ENCODE data around the gene PRR23C. TPM values are rescaled to one million over a fixed set of nuclear protein-coding genes. Genes with fewer than 3 reads are reported as not detected.

The PRR23C gene
- total and polyA plus RNA-seq, 4 donors = not detected

DNA sequence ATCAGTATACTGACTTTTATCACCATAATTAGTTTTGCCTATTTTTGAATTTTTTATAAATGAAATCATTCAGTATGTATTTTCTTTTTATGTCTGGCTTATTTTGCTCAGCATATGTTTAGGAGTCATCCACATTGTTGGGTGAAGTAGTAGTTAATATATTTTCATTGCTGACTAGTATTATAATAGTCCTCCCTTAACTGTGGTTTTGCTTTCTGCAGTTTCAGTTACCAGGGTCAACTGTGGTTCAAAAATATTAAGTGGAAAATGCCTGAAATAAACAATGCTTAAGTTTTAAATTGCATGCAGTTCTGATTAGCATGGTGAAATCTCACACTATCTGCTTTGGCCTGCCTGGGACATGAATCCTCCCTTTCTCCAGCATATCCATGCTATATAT lies 39.5 kb upstream of the PRR23C start:
- Histone ChIP-seq H3K27ac (ENCODE audit: low read depth in 1 of 2, low read length in 2 of 2) (no peak overlapping the region), H3K27me3 (ENCODE audit: control insufficient read depth in 4 of 4, insufficient read depth in 4 of 4, low read length in 3 of 4) (no peaks in the 10 kb centered on the region), H3K9me3 (ENCODE audit: control insufficient read depth in 4 of 4, low read length in 3 of 4) (peaks cover 0 to 3% (median under 1%) of the 10 kb centered on the region in 4 donors), H3K9ac (ENCODE audit: low read depth in 1 of 2, low read length in 2 of 2) (no peak overlapping the region), H3K4me1 (ENCODE audit: control insufficient read depth in 4 of 4, insufficient read depth in 4 of 4, low read length in 3 of 4) (no peaks in the 10 kb centered on the region), H3K4me3 (ENCODE audit: low read depth in 1 of 3, low read length in 3 of 3) (no peak overlapping the region), H3K36me3 (ENCODE audit: control insufficient read depth in 4 of 4, insufficient read depth in 3 of 4, low read depth in 1 of 4, low read length in 3 of 4) (no peaks in the 10 kb centered on the region)
- DNase-seq (ENCODE audit: low spot score) = no peak
- TF ChIP-seq RXRA (IDR thresholded peaks at IDR 0.05) (no peak), JUND (IDR thresholded peaks at IDR 0.05) (no peak), HNF4A (conservative IDR thresholded peaks at IDR 0.05) (no peak), GABPA (IDR thresholded peaks at IDR 0.05 in 1 of 2, conservative IDR thresholded peaks at IDR 0.05 in 1 of 2) (no peak), HNF4G (IDR thresholded peaks at IDR 0.05) (no peak), EGR1 (IDR thresholded peaks at IDR 0.05; ENCODE audit: low read depth in 2 of 2) (no peak), FOXA1 (IDR thresholded peaks at IDR 0.05) (no peak), RAD21 (IDR thresholded peaks at IDR 0.05) (no peak), TAF1 (conservative IDR thresholded peaks at IDR 0.05) (no peak), NR2F2 (IDR thresholded peaks at IDR 0.05) (no peak), FOXA2 (IDR thresholded peaks at IDR 0.05) (no peak), YY1 (IDR thresholded peaks at IDR 0.05) (no peak), SP1 (IDR thresholded peaks at IDR 0.05) (no peak)
- TF ChIP-seq, protein P1, sequence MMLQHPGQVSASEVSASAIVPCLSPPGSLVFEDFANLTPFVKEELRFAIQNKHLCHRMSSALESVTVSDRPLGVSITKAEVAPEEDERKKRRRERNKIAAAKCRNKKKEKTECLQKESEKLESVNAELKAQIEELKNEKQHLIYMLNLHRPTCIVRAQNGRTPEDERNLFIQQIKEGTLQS (IDR thresholded peaks at IDR 0.05) = no peak
- TF ChIP-seq, protein P2, sequence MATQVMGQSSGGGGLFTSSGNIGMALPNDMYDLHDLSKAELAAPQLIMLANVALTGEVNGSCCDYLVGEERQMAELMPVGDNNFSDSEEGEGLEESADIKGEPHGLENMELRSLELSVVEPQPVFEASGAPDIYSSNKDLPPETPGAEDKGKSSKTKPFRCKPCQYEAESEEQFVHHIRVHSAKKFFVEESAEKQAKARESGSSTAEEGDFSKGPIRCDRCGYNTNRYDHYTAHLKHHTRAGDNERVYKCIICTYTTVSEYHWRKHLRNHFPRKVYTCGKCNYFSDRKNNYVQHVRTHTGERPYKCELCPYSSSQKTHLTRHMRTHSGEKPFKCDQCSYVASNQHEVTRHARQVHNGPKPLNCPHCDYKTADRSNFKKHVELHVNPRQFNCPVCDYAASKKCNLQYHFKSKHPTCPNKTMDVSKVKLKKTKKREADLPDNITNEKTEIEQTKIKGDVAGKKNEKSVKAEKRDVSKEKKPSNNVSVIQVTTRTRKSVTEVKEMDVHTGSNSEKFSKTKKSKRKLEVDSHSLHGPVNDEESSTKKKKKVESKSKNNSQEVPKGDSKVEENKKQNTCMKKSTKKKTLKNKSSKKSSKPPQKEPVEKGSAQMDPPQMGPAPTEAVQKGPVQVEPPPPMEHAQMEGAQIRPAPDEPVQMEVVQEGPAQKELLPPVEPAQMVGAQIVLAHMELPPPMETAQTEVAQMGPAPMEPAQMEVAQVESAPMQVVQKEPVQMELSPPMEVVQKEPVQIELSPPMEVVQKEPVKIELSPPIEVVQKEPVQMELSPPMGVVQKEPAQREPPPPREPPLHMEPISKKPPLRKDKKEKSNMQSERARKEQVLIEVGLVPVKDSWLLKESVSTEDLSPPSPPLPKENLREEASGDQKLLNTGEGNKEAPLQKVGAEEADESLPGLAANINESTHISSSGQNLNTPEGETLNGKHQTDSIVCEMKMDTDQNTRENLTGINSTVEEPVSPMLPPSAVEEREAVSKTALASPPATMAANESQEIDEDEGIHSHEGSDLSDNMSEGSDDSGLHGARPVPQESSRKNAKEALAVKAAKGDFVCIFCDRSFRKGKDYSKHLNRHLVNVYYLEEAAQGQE (IDR thresholded peaks at IDR 0.05) = no peak
- TF ChIP-seq, protein P3, sequence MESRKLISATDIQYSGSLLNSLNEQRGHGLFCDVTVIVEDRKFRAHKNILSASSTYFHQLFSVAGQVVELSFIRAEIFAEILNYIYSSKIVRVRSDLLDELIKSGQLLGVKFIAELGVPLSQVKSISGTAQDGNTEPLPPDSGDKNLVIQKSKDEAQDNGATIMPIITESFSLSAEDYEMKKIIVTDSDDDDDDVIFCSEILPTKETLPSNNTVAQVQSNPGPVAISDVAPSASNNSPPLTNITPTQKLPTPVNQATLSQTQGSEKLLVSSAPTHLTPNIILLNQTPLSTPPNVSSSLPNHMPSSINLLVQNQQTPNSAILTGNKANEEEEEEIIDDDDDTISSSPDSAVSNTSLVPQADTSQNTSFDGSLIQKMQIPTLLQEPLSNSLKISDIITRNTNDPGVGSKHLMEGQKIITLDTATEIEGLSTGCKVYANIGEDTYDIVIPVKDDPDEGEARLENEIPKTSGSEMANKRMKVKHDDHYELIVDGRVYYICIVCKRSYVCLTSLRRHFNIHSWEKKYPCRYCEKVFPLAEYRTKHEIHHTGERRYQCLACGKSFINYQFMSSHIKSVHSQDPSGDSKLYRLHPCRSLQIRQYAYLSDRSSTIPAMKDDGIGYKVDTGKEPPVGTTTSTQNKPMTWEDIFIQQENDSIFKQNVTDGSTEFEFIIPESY (IDR thresholded peaks at IDR 0.05) = no peak
- TF ChIP-seq, protein P4, sequence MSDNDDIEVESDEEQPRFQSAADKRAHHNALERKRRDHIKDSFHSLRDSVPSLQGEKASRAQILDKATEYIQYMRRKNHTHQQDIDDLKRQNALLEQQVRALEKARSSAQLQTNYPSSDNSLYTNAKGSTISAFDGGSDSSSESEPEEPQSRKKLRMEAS (IDR thresholded peaks at IDR 0.05) = no peak

DNA sequence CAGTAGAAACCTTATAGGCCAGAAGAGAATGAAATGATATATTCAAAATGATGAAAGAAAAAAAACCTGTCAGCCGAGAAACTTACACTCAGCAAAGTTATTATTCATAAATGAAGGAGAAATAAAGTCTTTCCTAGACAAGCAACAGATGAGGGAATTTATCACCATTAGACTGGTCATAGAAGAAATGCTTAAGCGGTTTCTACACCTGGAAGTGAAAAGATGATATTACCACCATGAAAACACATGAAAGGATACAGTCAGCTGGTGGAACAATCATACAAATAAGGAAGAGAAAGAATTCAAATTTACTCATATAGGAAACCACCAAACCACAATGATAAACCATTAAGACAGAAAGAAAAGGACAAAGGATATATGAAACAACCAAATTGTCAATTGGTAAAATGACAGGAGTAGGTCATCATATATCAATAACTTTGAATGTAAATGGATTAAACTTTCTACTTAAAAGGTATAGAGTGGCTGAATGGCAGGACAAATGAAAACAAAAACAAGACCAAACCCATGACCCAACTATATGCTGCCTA lies 29.9 kb upstream of the PRR23C start:
- Histone ChIP-seq H3K9ac (ENCODE audit: low read depth in 1 of 2, low read length in 2 of 2) (no peak overlapping the region), H3K27ac (ENCODE audit: low read depth in 1 of 2, low read length in 2 of 2) (no peak overlapping the region), H3K27me3 (ENCODE audit: control insufficient read depth in 4 of 4, insufficient read depth in 4 of 4, low read length in 3 of 4) (no peaks in the 10 kb centered on the region), H3K9me3 (ENCODE audit: control insufficient read depth in 4 of 4, low read length in 3 of 4) (peaks cover 0 to 7% (median 1%) of the 10 kb centered on the region in 4 donors), H3K4me3 (ENCODE audit: low read depth in 1 of 3, low read length in 3 of 3) (no peak overlapping the region), H3K36me3 (ENCODE audit: control insufficient read depth in 4 of 4, insufficient read depth in 3 of 4, low read depth in 1 of 4, low read length in 3 of 4) (no peaks in the 10 kb centered on the region), H3K4me1 (ENCODE audit: control insufficient read depth in 4 of 4, insufficient read depth in 4 of 4, low read length in 3 of 4) (no peaks in the 10 kb centered on the region)
- whole genome bisulfite sequencing = 77% methylated on average over 2 of the region's 2 CpGs
- no peak for TF ChIP-seq HNF4A (conservative IDR thresholded peaks at IDR 0.05)
- TF ChIP-seq, protein P1 (IDR thresholded peaks at IDR 0.05) = no peak
- TF ChIP-seq, protein P5, sequence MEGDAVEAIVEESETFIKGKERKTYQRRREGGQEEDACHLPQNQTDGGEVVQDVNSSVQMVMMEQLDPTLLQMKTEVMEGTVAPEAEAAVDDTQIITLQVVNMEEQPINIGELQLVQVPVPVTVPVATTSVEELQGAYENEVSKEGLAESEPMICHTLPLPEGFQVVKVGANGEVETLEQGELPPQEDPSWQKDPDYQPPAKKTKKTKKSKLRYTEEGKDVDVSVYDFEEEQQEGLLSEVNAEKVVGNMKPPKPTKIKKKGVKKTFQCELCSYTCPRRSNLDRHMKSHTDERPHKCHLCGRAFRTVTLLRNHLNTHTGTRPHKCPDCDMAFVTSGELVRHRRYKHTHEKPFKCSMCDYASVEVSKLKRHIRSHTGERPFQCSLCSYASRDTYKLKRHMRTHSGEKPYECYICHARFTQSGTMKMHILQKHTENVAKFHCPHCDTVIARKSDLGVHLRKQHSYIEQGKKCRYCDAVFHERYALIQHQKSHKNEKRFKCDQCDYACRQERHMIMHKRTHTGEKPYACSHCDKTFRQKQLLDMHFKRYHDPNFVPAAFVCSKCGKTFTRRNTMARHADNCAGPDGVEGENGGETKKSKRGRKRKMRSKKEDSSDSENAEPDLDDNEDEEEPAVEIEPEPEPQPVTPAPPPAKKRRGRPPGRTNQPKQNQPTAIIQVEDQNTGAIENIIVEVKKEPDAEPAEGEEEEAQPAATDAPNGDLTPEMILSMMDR (IDR thresholded peaks at IDR 0.05; ENCODE audit: low read depth, low read length, missing input control) = no peak
- TF ChIP-seq TAF1 (conservative IDR thresholded peaks at IDR 0.05) = no peak
- TF ChIP-seq YY1 (IDR thresholded peaks at IDR 0.05) = no peak
- no peak for TF ChIP-seq EGR1 (IDR thresholded peaks at IDR 0.05; ENCODE audit: low read depth in 2 of 2)
- no peak for TF ChIP-seq FOXA2 (IDR thresholded peaks at IDR 0.05)
- TF ChIP-seq, protein P3 (IDR thresholded peaks at IDR 0.05) = no peak
- TF ChIP-seq RAD21 (IDR thresholded peaks at IDR 0.05) = no peak
- no peak for TF ChIP-seq JUND (IDR thresholded peaks at IDR 0.05)
- no peak for TF ChIP-seq SP1 (IDR thresholded peaks at IDR 0.05)
- no peak for TF ChIP-seq NR2F2 (IDR thresholded peaks at IDR 0.05)
- TF ChIP-seq, protein P4 (IDR thresholded peaks at IDR 0.05) = no peak
- no peak for DNase-seq (ENCODE audit: low spot score)

Measured in liver (tissue), 9 donors.